Epithelial cell of proximal tubule (primary cell): Measurements from ENCODE around the gene IGFL4. TPM values are rescaled to one million over a fixed set of nuclear protein-coding genes. Genes with fewer than 3 reads are reported as not detected.
"Not testable (repeated sequence)": the region's sequence is repeated elsewhere in the genome, so short reads cannot be mapped to it uniquely, and the experiment has no call there.

Source experiments
- DNase-seq: peaks from one replicate; pipeline ENCODE4 v3.0.0-alpha.2; 2011; ENCODE audit warnings: low read depth
- H3K4me3 ChIP-seq: 2 replicates; pipeline ENCODE4 v1.5.1; 2011; ENCODE audit warnings: low read depth, mild to moderate bottlenecking, low read length
- CTCF ChIP-seq: conservative IDR thresholded peaks from 2 replicates; pipeline ENCODE4 v1.5.1; 2012; ENCODE audit warnings: low read depth, mild to moderate bottlenecking, low read length
- total RNA-seq: library from RNA; depleted of rRNA; stranded (reverse); fragments of >200 nt; gene quantifications from 2 replicates; pipeline ENCODE4 v1.2.3, GENCODE V29; 2015

IGFL4 gene
- total RNA-seq, 1 donor from 2014 or later, result not detected

GRCh38 chr19:46081928-46082727, 41.3 kb upstream of the IGFL4 start:
- DNase-seq, result peak; percentile 18
- no peak overlapping the region for H3K4me3 ChIP-seq
- TF ChIP-seq CTCF, result peak; percentile 85

GRCh38 chr19:46080561-46080960, 39.8 kb upstream of the IGFL4 start:
- DNase-seq, result peak; percentile 50
- no peak overlapping the region for H3K4me3 ChIP-seq
- TF ChIP-seq CTCF, result no peak

- H3K4me3 ChIP-seq, result no peak overlapping the region
- DNase-seq, result no peak
- no peak for TF ChIP-seq CTCF
Measured at GRCh38 chr19:46079576-46079975, 38.8 kb upstream of the IGFL4 start.

- not testable (repeated sequence) for DNase-seq, H3K4me3 ChIP-seq
- peak; percentile 63 for TF ChIP-seq CTCF
Measured at GRCh38 chr19:46078573-46079332, 38.0 kb upstream of the IGFL4 start.

- no peak overlapping the region for H3K4me3 ChIP-seq
- DNase-seq, result no peak
- no peak for TF ChIP-seq CTCF
Measured at GRCh38 chr19:46077815-46078167, 37.0 kb upstream of the IGFL4 start.

GRCh38 chr19:46076951-46077814, 36.4 kb upstream of the IGFL4 start:
- TF ChIP-seq CTCF, result peak; percentile 100
- peak; percentile 29 for DNase-seq
- peak overlapping the region; percentile 30 for H3K4me3 ChIP-seq
